Stimulated activated CD4-positive, alpha-beta T cell treated with anti-CD3 and anti-CD28 coated beads, Interleukin-12 subunit alpha, Interleukin-12 subunit beta, amount 100 ng/mL, for 4 hours (primary cell): ENCODE measurements around the gene CDH8.

Experiments
- DNase-seq: peaks from one replicate; pipeline ENCODE4 v3.0.0-alpha.2; 2020

The CDH8 gene

DNA sequence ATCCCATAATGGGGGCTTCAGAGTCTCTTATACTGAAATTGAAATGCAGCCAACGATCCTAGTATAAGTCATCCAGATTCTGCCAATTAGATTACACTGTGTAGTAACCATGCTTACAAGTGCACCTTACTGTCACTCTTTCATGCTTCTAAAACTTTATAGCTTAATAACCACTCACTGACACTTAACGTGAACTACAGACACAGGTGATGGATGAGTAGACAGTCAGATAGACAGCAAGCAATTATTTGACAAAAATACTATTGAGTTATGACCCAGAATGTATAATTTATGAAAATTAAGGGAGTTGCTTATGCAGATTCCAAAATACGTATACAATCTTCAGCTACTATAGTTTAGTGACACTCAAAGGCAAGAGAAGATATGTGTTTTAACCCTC, 6.3 kb downstream of the CDH8 start:
- no peak for DNase-seq

DNA sequence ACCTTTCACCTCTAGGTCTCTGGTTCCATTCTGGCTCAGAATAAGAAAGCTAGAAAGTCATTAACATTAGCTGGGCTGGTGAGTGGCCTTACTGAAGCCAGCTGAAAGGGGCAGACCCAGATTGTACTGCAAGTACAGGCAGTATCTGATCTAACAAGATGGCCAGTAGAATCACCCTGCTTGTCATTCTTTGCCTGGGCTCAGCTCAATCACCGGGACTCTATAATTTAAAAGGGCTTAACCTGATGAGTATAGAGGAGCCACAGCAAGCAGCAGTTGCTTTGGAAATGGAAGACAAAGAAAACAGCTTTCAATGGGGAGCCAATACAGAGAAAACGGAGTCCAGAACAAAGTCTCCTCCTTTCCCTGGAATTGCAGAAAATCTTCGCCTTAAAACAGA, 13.6 kb downstream of the CDH8 start:
- no peak for DNase-seq

DNA sequence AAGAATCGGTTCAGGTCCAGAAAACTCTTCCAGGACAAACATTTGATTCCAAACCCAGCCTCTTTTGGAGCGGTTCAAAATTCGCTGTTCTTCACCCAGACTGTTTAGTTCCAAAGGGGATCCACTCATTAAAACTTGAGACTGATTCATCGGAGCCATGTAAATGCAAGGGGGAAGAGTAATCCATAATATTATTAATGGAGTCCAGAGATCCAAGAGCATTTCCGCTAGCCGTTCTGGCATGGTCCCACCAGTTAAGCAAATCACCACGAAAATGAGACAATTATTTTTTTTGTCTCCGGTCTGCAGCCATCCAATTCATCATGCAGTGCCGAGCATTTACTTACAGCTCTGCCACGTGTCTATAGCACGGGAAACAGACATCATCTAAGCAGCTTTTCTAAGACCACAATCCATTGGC, 15.1 kb downstream of the CDH8 start:
- DNase-seq = no peak

DNA sequence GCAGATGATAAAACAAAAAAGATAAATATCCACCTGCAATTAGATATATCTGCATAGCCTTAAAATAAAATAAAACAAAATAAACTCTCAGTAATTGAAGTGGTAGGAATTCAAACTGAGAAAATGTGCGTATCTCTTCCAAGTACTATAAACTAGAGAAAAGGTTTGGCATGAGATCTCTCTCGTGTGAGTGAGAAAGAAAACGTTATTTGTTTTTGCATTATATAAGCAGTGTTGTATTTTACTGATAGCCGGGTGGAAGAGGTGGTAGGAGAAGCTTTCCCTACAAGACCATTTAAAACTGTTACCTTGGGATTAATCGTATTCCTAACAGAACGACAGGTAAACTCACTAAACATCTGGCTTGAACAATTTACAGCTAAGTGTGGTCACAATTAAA, 15.6 kb downstream of the CDH8 start:
- DNase-seq = no peak

DNA sequence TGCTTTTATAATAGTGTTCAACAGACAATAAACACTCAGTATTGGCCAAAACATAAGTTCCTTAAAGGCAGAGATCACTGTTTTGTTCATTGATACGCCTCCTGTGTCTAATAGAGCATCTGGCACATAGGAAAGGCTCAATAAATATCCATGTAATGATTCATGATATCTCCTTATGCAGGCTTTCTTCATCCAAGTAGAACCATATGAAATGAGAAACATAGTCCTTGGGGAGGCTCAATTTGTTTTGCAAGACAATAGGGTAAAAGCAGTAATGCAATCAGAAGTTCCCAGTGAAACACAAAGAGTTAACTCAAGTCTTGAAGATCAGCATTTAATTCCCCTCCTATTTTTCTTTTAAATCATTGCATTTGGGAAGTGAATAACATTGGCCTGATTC, 16.4 kb downstream of the CDH8 start:
- no peak for DNase-seq

DNA sequence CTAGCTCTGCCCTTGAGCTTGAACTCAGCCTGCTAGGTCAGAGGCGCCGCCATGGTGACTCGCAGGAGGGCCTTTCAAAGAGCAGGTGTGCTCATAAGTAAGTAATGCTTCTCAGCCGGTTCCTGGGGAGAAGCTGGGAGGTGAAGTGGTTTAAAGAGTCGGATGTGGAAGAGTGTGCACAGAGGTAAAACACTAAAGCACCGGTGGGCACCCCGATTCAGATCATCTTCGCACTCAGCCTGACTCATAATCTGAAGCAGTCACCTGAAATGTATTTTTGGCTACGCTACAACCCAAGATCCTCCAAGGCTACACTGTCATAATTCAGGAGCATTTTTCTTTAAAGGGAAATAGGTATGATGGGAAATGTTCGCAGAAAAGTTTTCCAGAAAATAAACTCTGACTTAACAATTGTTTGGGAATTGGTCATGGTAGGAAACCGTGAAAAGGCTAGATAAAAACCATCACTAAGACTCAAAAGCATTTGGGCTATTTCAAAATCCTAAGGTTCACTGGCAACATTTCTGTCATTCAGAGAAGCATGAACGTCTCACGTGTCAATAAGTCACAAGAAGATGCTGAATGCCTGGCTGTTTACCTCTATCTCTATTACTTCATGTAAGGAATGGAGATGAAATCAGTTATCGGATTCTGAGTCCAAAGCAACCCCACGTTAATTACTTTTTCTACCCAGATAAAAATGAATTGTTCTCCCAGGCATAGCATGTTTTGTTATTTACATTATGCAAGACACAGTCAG, 17.8 kb downstream of the CDH8 start:
- no peak for DNase-seq

DNA sequence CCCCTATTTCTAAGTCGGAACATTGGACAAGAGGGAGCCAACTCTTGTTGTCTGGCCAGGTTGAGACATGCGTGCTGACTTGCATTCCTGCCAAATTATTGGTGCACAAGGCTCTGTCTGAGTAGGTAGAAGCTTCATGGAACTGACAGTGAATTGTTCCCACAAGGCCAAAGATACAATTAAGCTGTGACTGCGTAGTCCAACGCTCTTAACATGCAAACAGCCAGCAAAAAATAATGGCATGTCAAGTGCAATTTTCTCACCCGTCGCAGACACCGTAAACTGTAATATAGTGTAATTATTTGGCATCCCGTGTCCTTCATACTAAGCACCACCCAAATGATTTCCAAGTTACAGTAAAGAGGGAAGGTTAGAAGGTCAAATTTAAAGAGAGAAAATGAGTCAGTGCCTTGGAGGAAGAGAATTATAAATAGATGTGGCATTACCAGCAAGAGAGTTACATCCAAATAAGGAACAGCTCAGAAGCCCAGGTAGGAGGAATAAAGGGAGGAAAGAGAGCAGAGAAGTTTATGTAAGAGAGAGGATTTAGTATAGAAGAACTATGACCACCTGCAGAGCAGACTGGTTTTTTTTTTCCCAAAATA, 21.8 kb downstream of the CDH8 start:
- DNase-seq = no peak

DNA sequence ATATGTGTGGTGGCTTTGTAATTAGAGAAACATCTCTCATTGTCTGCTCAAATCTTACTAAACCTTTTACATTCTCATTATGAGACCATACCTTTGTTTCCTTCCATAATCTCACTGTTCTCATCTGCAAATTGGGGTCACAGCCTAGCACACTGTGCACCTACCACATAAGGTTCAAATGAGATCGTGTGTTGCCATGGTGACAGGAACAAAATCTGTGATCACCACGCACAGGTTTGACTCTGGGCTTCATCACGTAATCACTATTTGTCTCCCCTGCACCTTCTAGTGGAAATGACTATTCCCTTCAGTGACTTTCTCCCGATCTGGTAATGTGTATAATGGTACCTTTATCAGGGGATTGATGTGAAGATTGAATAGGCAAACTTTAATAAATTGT, 26.1 kb downstream of the CDH8 start:
- DNase-seq = no peak

DNA sequence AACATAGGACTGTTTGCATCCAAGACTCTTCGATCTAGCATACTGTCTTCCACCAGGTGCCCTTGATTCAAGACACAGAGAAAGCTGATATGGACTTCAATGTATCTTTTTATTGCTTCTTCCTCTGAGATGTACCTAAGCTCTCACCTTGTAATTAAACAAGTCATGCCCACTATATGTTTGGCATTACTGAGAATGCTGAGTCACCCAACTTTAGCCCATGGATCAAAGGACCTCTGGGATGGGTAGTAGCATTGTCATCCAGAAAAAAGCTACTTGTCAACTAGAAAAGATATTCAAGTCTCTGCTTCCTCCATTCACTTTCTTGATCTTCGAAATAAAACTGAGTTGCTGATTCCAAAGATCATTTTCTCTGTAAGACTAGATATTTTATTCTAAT, 37.8 kb downstream of the CDH8 start:
- no peak for DNase-seq

DNA sequence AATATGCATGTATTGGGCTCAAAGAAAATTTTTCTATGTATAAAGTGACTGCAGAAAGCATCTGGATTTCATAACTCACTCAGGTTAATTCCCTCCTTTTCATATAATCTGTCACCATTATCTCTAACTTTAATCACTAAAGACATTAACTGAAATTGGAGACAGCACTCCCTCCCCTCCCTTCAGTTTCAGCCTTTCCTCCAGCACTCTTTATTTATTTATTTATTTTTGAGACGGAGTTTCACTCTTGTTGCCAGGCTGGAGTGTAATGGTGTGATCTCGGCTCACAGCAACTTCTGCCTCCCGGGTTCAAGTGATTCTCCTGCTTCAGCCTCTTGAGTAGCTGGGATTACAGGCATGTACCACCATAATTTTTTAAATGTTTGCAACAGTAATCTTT, 43.1 kb downstream of the CDH8 start:
- no peak for DNase-seq

DNA sequence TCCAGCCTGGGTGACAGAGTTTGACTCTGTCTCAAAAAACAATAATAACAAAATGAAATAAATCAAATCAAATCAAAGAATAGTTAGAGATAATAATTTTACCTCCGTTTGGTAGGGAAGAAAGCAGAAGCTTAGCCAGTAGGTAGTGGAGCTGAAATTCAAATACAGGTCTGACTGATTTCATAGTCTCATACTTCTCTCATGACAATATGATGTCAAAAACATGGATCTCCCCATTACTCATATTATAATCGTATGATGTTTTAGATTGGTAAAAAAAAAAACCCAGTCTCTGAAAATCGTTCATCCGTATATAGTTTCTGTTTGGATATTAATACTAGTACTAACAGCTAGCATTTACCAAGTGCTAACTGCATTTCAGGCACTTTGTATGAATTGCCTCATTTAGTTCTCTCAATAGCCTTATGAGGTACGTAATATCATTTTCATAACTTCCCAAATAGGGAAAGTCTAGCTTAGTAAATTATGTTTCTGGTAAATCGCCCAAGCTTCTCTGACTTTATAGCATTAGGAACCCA, 48.7 kb downstream of the CDH8 start:
- no peak for DNase-seq

DNA sequence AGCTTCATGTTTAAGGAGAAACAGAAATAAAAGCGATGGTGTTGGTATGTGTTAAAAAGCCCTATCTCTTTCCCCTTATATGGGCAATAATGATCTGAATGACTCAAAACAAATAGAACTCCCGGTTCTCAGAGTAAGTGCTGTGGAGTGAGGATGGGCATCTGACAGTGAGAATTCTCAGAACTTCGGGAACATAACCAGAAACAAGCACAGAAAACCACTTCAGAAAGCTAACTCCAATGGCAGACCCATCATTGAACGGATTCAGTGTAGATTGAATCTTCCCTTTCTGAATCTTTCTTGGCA, 67.2 kb downstream of the CDH8 start:
- no peak for DNase-seq

DNA sequence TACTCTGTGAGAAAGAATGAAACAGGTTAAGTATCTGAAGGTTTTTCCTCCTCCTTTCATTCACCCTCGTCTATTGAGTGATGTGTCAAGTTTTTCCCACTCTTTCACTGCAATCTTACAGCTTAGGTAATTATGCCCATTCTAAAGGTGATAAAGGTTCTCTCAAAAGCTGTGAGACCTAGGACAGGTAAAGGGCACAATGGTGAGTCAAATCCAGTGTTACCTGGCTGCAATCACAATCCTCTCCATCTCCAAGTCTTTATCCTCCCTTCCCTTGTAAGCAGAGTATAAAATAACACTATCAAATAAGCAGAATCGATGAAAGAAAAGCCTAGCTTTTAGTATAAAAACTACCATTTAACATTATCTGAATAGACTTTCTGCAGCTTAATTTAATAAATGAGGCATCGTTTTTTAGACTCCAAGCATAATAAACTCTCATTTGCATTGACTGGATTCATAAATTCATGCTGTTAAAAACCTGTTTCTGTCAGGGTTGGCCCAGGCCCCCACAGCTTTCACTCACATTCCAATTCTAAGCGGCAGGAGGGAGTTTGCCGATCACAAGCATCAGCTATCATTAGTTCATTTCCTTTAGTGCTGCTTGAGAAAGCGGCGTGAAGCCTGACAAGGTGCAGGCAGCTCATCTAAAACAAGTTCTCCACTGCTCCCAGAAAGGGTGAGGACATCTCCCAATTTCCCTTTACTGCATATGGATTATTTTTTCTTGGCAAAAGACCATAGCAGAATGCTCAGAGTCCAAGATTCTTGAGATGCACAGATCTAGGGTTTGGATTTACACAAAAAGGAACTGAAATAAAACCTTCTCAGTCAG, 67.8 kb downstream of the CDH8 start:
- DNase-seq = no peak

DNA sequence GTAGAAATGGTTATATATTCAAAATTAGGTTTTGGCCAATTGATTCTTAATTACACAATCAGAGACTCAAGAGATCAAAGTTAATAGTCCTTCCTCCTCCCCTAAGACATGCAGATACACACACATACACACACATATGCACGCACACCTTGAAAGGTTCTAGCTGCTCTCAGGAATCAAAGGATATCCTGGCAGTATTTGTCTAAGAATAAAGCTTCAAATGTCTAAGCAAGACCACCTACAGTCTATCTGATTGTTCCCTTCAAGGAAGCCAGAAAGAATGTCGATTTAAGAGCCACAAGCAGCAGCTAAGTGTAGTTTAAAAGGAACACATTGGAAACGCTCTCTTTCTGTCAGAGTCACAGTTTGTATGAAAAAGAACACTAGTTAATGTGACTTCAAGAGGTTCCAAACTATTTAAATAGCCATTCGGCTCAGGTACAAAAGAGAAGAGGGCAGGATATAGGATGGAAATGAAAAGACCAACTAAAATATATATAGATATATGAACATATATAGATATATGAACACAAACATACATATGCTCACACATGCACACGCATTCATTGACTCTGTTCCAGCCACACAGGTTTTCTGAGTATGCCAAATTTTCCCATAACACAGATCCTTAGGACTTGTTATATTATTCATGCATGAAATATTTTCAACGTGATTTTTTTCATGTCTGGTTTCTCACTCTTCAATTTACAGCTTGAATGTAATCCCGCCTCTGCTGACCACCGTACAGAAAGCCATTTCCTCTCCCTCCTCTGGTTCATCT, 79.0 kb downstream of the CDH8 start:
- DNase-seq = no peak

DNA sequence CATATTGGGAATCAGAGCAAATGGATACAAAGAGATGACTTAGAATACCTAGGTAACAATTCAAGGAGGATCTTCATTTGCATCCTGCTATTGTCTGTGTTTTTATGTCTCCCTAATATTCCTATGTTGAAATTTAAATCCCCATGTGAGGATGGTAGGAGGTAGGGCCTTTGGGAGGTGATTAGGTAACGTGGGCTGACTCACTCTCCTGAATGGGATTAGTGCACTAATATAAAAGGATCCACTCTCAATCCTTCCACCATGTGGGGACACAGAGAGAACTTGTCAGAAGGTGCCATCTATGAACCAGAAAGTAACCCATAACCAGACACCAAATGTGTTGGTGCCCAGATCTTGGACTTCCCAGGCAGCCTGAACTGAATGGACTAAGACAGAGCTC, 83.4 kb downstream of the CDH8 start:
- DNase-seq = no peak

DNA sequence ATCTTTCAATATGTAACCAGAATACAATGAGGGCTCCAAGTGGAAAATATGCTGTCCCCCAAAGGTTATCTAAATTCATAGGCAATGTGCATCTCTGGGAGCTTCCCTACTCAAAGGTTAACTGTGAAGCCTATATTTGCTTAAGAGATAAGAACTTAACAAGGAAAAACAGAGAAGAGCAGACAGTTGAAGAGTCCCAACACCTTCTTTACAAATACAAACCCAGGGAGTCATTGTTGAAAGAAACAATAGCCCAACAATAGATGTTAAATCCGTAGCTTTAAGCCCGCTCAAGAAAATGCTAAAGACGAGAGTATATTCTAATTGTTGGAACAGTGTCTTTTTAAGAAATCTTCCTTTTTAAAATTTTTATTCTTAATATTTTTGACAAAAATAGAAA, 87.8 kb downstream of the CDH8 start:
- no peak for DNase-seq

DNA sequence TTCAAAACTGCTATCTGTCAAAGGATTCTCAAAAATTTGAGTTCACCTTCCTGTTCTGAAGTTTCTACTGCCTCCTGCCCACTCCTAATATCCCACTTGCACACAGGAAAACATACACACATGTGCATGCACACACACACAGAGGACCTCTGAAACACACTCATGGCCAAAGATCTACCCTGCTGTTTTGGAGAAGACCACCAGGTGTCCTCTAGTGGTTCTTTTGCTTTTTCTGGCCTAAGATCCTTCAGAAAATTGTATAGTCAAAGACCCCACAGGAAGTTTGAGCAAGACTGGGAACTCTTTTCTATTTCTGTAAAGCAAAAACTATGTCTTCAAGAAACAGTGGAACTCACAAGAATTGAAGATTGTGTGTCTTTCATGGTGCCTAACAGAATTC, 90.2 kb downstream of the CDH8 start:
- no peak for DNase-seq

DNA sequence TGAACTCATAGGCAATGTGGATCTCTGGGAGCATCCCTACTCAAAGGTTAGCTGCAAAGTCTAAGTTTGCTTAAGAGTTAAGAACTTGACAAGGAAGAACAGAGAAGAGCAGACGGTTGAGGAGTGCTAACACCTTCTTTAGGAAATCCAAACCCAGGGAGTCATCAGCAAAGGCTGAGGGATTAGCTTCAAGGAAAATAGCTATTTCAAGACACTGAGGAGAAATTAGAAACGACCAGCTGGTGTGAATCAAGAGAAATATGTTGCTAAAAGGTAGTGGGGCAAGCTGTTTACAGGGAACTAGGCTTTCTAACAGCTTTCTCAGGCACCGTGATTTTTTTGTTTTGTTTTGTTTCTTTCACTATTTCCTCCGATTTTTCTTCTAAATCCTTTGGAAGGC, 90.7 kb downstream of the CDH8 start:
- no peak for DNase-seq

DNA sequence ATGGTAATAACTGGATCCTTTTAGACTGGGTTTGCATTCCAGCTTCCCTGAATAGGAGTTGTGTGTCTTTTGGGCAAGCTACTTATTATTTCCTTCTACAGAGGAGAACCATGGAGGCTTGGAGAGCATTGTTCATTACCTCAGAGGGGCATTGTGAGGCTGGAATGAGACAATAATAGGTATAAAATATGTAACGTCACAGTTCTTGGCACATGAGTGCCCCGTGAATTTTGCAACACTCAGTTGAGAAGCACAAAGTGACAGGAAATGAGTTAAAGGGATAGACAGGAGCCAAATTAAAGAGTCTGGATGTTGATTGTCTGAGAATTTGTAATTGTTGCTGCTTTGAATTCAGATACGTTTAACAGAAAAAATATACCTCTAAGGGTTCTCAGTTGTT, 92.2 kb downstream of the CDH8 start:
- DNase-seq = no peak

DNA sequence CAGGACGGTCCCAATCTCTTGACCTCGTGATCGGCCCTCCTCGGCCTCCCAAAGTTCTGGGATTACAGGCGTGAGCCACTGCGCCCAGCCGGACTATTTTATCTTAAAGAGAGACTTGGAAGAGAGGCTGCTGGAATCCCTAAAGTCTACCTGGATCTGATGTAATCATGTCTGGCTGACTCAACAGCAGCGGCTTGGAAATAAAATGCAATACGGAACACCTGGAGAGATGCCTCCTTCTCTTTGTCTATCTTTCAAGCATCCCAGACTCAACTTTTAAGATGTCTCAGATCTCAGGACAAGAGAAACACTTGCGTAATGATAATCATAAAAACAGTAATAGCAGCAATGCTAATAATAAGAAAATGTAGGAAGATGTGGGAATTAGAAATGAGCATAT, 95.6 kb downstream of the CDH8 start:
- DNase-seq = no peak

DNA sequence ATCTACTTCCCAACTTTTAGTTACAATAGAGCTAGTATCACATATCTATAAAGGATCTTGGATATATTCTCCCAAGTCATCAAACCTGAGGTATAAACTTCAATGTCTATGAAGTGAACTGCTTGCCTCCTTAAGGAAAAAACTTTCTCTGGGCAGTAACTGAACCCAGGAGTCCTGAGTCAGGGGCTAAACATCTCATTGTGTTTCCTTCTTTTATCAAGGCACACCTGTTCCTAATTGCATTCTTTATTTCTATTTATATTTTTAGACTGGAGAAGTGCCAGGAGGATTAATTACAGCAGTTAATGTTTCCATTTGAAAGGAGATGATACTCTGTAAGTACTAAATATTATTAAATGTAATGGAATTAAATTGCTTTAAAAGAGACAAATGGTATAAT, 98.6 kb downstream of the CDH8 start:
- no peak for DNase-seq

DNA sequence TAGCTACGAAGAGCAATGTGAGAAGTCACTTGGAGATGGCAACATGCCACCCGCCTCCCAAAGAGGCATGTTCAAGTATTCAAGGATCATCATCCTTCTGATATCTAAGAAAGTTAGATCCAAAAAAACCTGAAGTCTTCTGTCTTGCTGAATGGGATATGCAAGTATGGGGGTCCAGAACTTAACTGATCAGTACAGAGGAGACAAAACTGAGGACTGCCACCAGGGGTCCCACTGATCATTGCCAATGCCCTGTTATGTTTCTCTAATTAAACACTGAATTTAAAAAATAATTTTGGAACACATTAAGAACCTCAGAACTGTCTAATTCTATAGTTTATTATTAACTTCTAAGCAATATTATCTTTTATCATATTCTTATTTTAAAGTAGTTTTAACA, 99.7 kb downstream of the CDH8 start:
- no peak for DNase-seq

DNA sequence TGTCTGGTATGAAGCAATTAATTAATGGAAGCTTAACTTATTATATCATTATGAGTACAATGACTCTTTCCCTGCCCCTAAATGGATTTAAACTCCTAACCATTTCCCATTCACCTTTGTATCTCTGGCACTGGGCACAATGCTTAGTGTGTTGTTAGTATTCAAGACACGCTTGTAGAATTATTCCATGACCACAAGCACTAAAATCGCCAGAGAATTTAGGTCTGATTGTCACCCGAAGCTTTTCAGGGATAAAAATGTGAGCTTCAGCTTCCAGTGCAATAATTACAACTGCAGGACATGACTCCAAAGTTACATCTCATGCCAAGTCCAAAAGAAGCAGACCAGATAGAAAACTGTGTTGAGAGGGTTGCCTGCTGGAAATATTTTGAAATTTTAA, 101.6 kb downstream of the CDH8 start:
- DNase-seq = no peak
